MM.1S (cell line): ENCODE measurements around the gene GTPBP4.

Experiments used
- DNase-seq: peaks from one replicate; pipeline ENCODE4 v3.0.0-alpha.2; 2015
- H2AFZ ChIP-seq: fragments of 300-600 bp; sonication (generic); 2 replicates; pipeline ENCODE4 v1.6.0; 2016; ENCODE audit warnings: antibody characterized with exemption, low read length
- H3F3A ChIP-seq: fragments of 300-600 bp; sonication (generic); 2 replicates; pipeline ENCODE4 v1.6.1; 2016; ENCODE audit warnings: mild to moderate bottlenecking, antibody characterized with exemption, low read length, moderate library complexity, mixed read lengths; ENCODE audit not compliant: insufficient read depth
- H3K27ac ChIP-seq: fragments of 300-600 bp; sonication (generic); 2 replicates; pipeline ENCODE4 v1.5.1; 2016; ENCODE audit warnings: mild to moderate bottlenecking, low read length
- H3K27me3 ChIP-seq: fragments of 300-600 bp; sonication (generic); replicated peaks from 2 replicates; pipeline ENCODE4 v1.6.0; 2016; ENCODE audit warnings: low read length; ENCODE audit not compliant: insufficient read depth
- H3K36me3 ChIP-seq: fragments of 300-600 bp; sonication (generic); replicated peaks from 2 replicates; pipeline ENCODE4 v1.6.1; 2016; ENCODE audit warnings: mild to moderate bottlenecking, low read length, mixed read lengths; ENCODE audit not compliant: insufficient read depth
- H3K4me1 ChIP-seq: fragments of 300-600 bp; sonication (generic); 2 replicates; pipeline ENCODE4 v1.6.1; 2016; ENCODE audit warnings: low read length, mixed read lengths
- H3K4me2 ChIP-seq: fragments of 300-600 bp; sonication (generic); 2 replicates; pipeline ENCODE4 v1.6.0; 2016; ENCODE audit warnings: low read depth, low read length
- H3K4me3 ChIP-seq: fragments of 300-600 bp; sonication (generic); 2 replicates; pipeline ENCODE4 v1.5.1; 2016; ENCODE audit warnings: low read length, mixed read lengths
- H3K79me2 ChIP-seq: fragments of 300-600 bp; sonication (generic); 2 replicates; pipeline ENCODE4 v1.6.1; 2016; ENCODE audit warnings: mixed run types, low read length, mixed read lengths
- H3K9ac ChIP-seq: fragments of 300-600 bp; sonication (generic); 2 replicates; pipeline ENCODE4 v1.6.1; 2016; ENCODE audit warnings: low read length, mixed read lengths
- H3K9me2 ChIP-seq: fragments of 300-600 bp; sonication (generic); replicated peaks from 2 replicates; pipeline ENCODE4 v1.6.1; 2016; ENCODE audit warnings: mild to moderate bottlenecking, low read length, mixed read lengths; ENCODE audit not compliant: insufficient read depth
- H3K9me3 ChIP-seq: fragments of 300-600 bp; sonication (generic); replicated peaks from 2 replicates; pipeline ENCODE4 v1.6.1; 2016; ENCODE audit warnings: mild to moderate bottlenecking, low read length, mixed read lengths; ENCODE audit not compliant: insufficient read depth
- H4K20me1 ChIP-seq: fragments of 300-600 bp; sonication (generic); 2 replicates; pipeline ENCODE4 v1.6.1; 2016; ENCODE audit warnings: mild to moderate bottlenecking, low read length, moderate library complexity, mixed read lengths; ENCODE audit not compliant: insufficient read depth
- EZH2 ChIP-seq: fragments of 300-600 bp; sonication (generic); optimal IDR thresholded peaks from 2 replicates; pipeline ENCODE3; 2017; ENCODE audit warnings: low read depth, mild to moderate bottlenecking, antibody characterized with exemption, low read length, mixed read lengths
- EZH2phosphoT487 ChIP-seq: fragments of 300-600 bp; sonication (generic); IDR thresholded peaks from 2 replicates; pipeline ENCODE4 v1.6.1; 2018; ENCODE audit warnings: antibody characterized with exemption, low read length
- TF ChIP-seq, protein P1 (sequence below): fragments of 300-600 bp; sonication (generic); IDR thresholded peaks from 2 replicates; pipeline ENCODE4 v1.5.1; 2016; ENCODE audit warnings: antibody characterized with exemption, low read length, mixed read lengths

Gene GTPBP4

DNA sequence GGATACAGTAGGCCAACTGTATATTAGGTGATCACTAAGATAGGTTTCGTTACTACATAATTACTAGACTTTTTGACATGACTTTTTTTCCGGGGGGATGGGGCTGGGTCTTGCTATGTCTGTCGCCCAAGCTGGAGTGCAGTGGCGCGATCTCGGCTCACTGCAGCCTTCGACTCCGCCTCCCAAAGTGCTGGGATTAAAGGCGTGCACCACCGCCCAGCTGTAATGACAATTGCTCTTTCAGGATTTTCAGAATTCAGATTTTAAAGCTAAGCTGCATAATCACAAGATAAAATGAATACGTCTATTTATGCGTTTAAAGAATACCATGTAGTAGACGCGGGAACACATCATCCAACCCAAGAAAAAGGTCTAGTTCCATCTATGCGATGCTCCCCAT, 59.7 kb downstream of the GTPBP4 start:
- DNase-seq: peak; percentile 14
- H2AFZ ChIP-seq: peak overlapping the region; percentile 32; the same call in 1 of the 2 replicates
- no peaks in the 10 kb centered on the region for H3K9me2 ChIP-seq
- H3K9me3 ChIP-seq: no peaks in the 10 kb centered on the region
- H3K27ac ChIP-seq: peak overlapping the region; percentile 99
- peak overlapping the region; percentile 97 for H3K9ac ChIP-seq
- H4K20me1 ChIP-seq: no peaks in the 10 kb centered on the region
- TF ChIP-seq EZH2 (no peak), EZH2phosphoT487 (no peak)
- TF ChIP-seq, protein P1, sequence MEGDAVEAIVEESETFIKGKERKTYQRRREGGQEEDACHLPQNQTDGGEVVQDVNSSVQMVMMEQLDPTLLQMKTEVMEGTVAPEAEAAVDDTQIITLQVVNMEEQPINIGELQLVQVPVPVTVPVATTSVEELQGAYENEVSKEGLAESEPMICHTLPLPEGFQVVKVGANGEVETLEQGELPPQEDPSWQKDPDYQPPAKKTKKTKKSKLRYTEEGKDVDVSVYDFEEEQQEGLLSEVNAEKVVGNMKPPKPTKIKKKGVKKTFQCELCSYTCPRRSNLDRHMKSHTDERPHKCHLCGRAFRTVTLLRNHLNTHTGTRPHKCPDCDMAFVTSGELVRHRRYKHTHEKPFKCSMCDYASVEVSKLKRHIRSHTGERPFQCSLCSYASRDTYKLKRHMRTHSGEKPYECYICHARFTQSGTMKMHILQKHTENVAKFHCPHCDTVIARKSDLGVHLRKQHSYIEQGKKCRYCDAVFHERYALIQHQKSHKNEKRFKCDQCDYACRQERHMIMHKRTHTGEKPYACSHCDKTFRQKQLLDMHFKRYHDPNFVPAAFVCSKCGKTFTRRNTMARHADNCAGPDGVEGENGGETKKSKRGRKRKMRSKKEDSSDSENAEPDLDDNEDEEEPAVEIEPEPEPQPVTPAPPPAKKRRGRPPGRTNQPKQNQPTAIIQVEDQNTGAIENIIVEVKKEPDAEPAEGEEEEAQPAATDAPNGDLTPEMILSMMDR: no peak
- H3K36me3 ChIP-seq: no peaks in the 10 kb centered on the region
- no peaks in the 10 kb centered on the region for H3K27me3 ChIP-seq
- peaks cover 74% of the 10 kb centered on the region for H3K79me2 ChIP-seq
- peak overlapping the region; percentile 99 for H3K4me3 ChIP-seq
- peak overlapping the region; percentile 82 for H3K4me2 ChIP-seq
- peaks cover 40% of the 10 kb centered on the region for H3F3A ChIP-seq
- H3K4me1 ChIP-seq: peaks cover 37% of the 10 kb centered on the region; the same call in 1 of the 2 replicates

DNA sequence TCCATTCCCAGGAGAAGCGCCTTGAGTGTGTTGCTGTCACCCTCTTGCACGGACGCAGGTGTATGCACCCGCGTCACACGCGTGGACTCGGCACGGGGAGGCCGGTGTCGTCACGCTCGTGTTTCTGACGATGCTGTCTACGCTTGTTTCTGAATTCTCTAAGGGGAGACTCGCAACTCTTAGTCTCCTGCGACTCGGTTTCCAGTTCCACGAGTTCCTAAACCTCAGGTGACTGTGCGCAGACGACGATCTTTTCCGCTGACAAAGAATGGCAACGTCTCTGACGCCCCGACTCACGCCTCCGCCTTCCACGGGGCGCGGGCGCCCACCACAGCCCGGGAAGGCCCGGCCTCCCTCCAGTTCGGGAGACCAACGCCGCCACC, 60.1 kb downstream of the GTPBP4 start:
- H3K4me1 ChIP-seq: peaks cover 33% of the 10 kb centered on the region; the same call in 1 of the 2 replicates
- H3K27ac ChIP-seq: peak overlapping the region; percentile 99
- peaks cover 36% of the 10 kb centered on the region for H3F3A ChIP-seq
- no peaks in the 10 kb centered on the region for H3K9me3 ChIP-seq
- H3K4me3 ChIP-seq: peak overlapping the region; percentile 99
- no peaks in the 10 kb centered on the region for H3K27me3 ChIP-seq
- TF ChIP-seq EZH2 (no peak), EZH2phosphoT487 (no peak)
- TF ChIP-seq, protein P1: no peak
- H4K20me1 ChIP-seq: no peaks in the 10 kb centered on the region
- H3K79me2 ChIP-seq: peaks cover 74% of the 10 kb centered on the region
- peak; percentile 27 for DNase-seq
- H3K9me2 ChIP-seq: no peaks in the 10 kb centered on the region
- no peaks in the 10 kb centered on the region for H3K36me3 ChIP-seq
- H3K4me2 ChIP-seq: peak overlapping the region; percentile 82
- peak overlapping the region; percentile 97 for H3K9ac ChIP-seq
- peak overlapping the region; percentile 32; the same call in 1 of the 2 replicates for H2AFZ ChIP-seq

DNA sequence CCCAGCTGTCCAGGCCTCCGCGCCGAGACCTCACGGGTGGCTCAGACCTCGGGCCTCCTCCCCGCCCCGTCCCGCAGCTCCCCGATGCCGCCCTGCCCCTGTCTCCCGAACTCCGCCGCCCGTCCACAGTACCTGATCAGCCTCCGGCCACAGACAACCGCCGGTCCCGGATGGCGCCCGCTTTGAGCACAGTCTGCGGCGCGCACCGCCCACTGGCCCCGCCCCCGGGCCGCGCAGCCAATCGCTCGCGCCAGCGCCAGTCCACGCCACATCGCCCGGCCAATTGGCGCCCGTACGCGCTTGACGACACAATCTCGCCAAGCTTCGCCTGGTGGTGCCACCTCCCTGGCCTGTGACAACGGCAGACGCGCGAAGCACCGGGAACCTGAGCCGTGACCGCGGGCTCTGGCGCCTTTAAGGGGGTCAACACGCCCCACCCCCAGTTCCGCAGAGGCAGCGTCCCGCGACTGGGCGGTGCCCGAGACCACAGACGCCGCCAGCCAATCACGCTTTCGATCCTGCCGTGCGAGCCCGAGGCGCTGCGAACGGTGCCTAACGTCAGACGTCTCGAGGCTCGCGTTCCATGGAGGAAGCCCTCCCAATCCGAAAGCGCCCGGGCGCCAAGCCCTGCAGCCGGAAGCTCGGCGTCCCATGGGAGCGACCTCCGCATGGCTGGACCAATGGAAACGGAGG, 60.6 kb downstream of the GTPBP4 start, which contains the start of gene IDI1:
Gene IDI1, minus strand, starts transcription at position 388 of the 693 bp plus-strand sequence. Its CDS starts 116 bp downstream, at position 272.
- no peaks in the 10 kb centered on the region for H3K9me2 ChIP-seq
- H3K9ac ChIP-seq: peak within 1 kb of the TSS; percentile 97
- H3F3A ChIP-seq: peaks cover 31% of the 10 kb centered on the region
- no peaks in the 10 kb centered on the region for H4K20me1 ChIP-seq
- peak within 1 kb of the TSS; percentile 99 for H3K27ac ChIP-seq
- no peaks in the 10 kb centered on the region for H3K27me3 ChIP-seq
- peak within 1 kb of the TSS; percentile 99 for H3K4me3 ChIP-seq
- no peak for TF ChIP-seq EZH2phosphoT487
- no peak for TF ChIP-seq EZH2
- TF ChIP-seq, protein P1: no peak
- no peaks in the 10 kb centered on the region for H3K9me3 ChIP-seq
- no peaks in the 10 kb centered on the region for H3K36me3 ChIP-seq
- H3K4me1 ChIP-seq: peaks cover 31% of the 10 kb centered on the region; the same call in 1 of the 2 replicates
- peak within 1 kb of the TSS; percentile 82 for H3K4me2 ChIP-seq
- H3K79me2 ChIP-seq: peaks cover 74% of the 10 kb centered on the region
- H2AFZ ChIP-seq: peak within 1 kb of the TSS; percentile 39; the same call in 1 of the 2 replicates
- peak; percentile 97 for DNase-seq
